IPS DF 6.9 (cell line): ENCODE results near the gene IFT27.

Source experiments
- DNase-seq: peaks from one replicate; pipeline ENCODE4 v3.0.0-alpha.2; 2013; ENCODE audit warnings: low read depth, low spot score
- H3K27ac ChIP-seq: one replicate; pipeline ENCODE4 v1.5.1; 2013; ENCODE audit warnings: low read length, control low read depth
- H3K27me3 ChIP-seq: 2 replicates; pipeline ENCODE4 v1.6.1; 2013; ENCODE audit warnings: mild to moderate bottlenecking, low read length; ENCODE audit not compliant: control insufficient read depth, insufficient read depth
- H3K36me3 ChIP-seq: 2 replicates; pipeline ENCODE4 v1.6.1; 2013; ENCODE audit warnings: low read length; ENCODE audit not compliant: control insufficient read depth, insufficient read depth
- H3K4me1 ChIP-seq: 2 replicates; pipeline ENCODE4 v1.6.1; 2013; ENCODE audit warnings: low read length; ENCODE audit not compliant: control insufficient read depth, insufficient read depth
- H3K4me3 ChIP-seq: 2 replicates; pipeline ENCODE4 v1.5.1; 2013; ENCODE audit warnings: mild to moderate bottlenecking, low read length
- H3K9me3 ChIP-seq: 2 replicates; pipeline ENCODE4 v1.6.1; 2013; ENCODE audit warnings: low read length, inconsistent platforms; ENCODE audit not compliant: control insufficient read depth, insufficient read depth
- WGBS: extraction: QIAGEN DNeasy Blood & Tissue Kit; methylation state at CpG from one replicate; pipeline ENCODE4 v1.1.7; 2013; ENCODE audit warnings: mixed read lengths, missing lambda C conversion rate; ENCODE audit not compliant: insufficient read length, insufficient coverage; 5-methylcytosine and 5-hydroxymethylcytosine counted together

Gene IFT27

GRCh38 chr22:36797374-36797773 is 21.5 kb upstream of the IFT27 start:
- H3K4me3 ChIP-seq = no peak overlapping the region
- no peaks in the 10 kb centered on the region for H3K27me3 ChIP-seq
- no peaks in the 10 kb centered on the region for H3K36me3 ChIP-seq
- WGBS = no CpG with 5 or more reads among the region's 9 CpGs
- no peak overlapping the region for H3K27ac ChIP-seq
- no peak for DNase-seq
- H3K9me3 ChIP-seq = no peaks in the 10 kb centered on the region
- H3K4me1 ChIP-seq = peaks cover 13% of the 10 kb centered on the region

GRCh38 chr22:36796552-36797175 is 20.7 kb upstream of the IFT27 start:
- H3K4me3 ChIP-seq = no peak overlapping the region
- H3K27me3 ChIP-seq = no peaks in the 10 kb centered on the region
- no peak overlapping the region for H3K27ac ChIP-seq
- peaks cover 13% of the 10 kb centered on the region for H3K4me1 ChIP-seq
- DNase-seq = no peak
- H3K36me3 ChIP-seq = no peaks in the 10 kb centered on the region
- H3K9me3 ChIP-seq = no peaks in the 10 kb centered on the region
- WGBS = no CpG with 5 or more reads among the region's 7 CpGs

GRCh38 chr22:36795633-36796032 is 19.7 kb upstream of the IFT27 start:
- no peak overlapping the region for H3K27ac ChIP-seq
- H3K27me3 ChIP-seq = no peaks in the 10 kb centered on the region
- H3K4me3 ChIP-seq = no peak overlapping the region
- no peaks in the 10 kb centered on the region for H3K36me3 ChIP-seq
- DNase-seq = no peak
- peaks cover 13% of the 10 kb centered on the region for H3K4me1 ChIP-seq
- WGBS = no CpG with 5 or more reads among the region's 7 CpGs
- no peaks in the 10 kb centered on the region for H3K9me3 ChIP-seq

GRCh38 chr22:36790648-36791047 is 14.7 kb upstream of the IFT27 start:
- no peaks in the 10 kb centered on the region for H3K4me1 ChIP-seq
- H3K27me3 ChIP-seq = no peaks in the 10 kb centered on the region
- H3K27ac ChIP-seq = no peak overlapping the region
- no peak for DNase-seq
- H3K9me3 ChIP-seq = no peaks in the 10 kb centered on the region
- no peak overlapping the region for H3K4me3 ChIP-seq
- no peaks in the 10 kb centered on the region; the same call in 1 of the 2 replicates for H3K36me3 ChIP-seq
- WGBS = no CpG with 5 or more reads among the region's 7 CpGs

- H3K4me3 ChIP-seq = no peak overlapping the region
- no peak for DNase-seq
- no CpG with 5 or more reads among the region's 17 CpGs for WGBS
- H3K27me3 ChIP-seq = no peaks in the 10 kb centered on the region
- H3K27ac ChIP-seq = no peak overlapping the region
- H3K36me3 ChIP-seq = no peaks in the 10 kb centered on the region; the same call in 1 of the 2 replicates
- H3K4me1 ChIP-seq = no peaks in the 10 kb centered on the region
- H3K9me3 ChIP-seq = no peaks in the 10 kb centered on the region
These were observed 11.5 kb upstream of the IFT27 start for GRCh38 chr22:36787204-36787988.

GRCh38 chr22:36783743-36784142 is 7.8 kb upstream of the IFT27 start:
- H3K9me3 ChIP-seq = no peaks in the 10 kb centered on the region
- H3K4me3 ChIP-seq = no peak overlapping the region
- no CpG with 5 or more reads among the region's 2 CpGs for WGBS
- no peak overlapping the region for H3K27ac ChIP-seq
- no peaks in the 10 kb centered on the region for H3K27me3 ChIP-seq
- no peak for DNase-seq
- H3K36me3 ChIP-seq = no peaks in the 10 kb centered on the region; the same call in 1 of the 2 replicates
- H3K4me1 ChIP-seq = no peaks in the 10 kb centered on the region

GRCh38 chr22:36781656-36782627 is 6.0 kb upstream of the IFT27 start:
- Histone ChIP-seq H3K9me3 (no peaks in the 10 kb centered on the region; the same call in 1 of the 2 replicates), H3K27me3 (no peaks in the 10 kb centered on the region; the same call in 1 of the 2 replicates), H3K4me3 (no peak overlapping the region), H3K27ac (no peak overlapping the region), H3K4me1 (peaks cover under 1% of the 10 kb centered on the region; the same call in 1 of the 2 replicates), H3K36me3 (no peaks in the 10 kb centered on the region)
- peak; percentile 55 for DNase-seq
- no CpG with 5 or more reads among the region's 33 CpGs for WGBS

- no peak for DNase-seq
- no peak overlapping the region for H3K4me3 ChIP-seq
- H3K27me3 ChIP-seq = no peaks in the 10 kb centered on the region; the same call in 1 of the 2 replicates
- no peak overlapping the region for H3K27ac ChIP-seq
- H3K9me3 ChIP-seq = no peaks in the 10 kb centered on the region; the same call in 1 of the 2 replicates
- H3K36me3 ChIP-seq = no peaks in the 10 kb centered on the region
- peaks cover 3% of the 10 kb centered on the region; the same call in 1 of the 2 replicates for H3K4me1 ChIP-seq
These were observed 2.1 kb upstream of the IFT27 start for GRCh38 chr22:36778020-36778419.

- Histone ChIP-seq H3K4me3 (no peak overlapping the region), H3K36me3 (no peaks in the 10 kb centered on the region), H3K4me1 (peaks cover 3% of the 10 kb centered on the region; the same call in 1 of the 2 replicates), H3K27ac (no peak overlapping the region), H3K9me3 (no peaks in the 10 kb centered on the region; the same call in 1 of the 2 replicates), H3K27me3 (no peaks in the 10 kb centered on the region; the same call in 1 of the 2 replicates)
- no CpG with 5 or more reads among the region's 12 CpGs for WGBS
- no peak for DNase-seq
These were observed 803 bp upstream of the IFT27 start for GRCh38 chr22:36776722-36777121.

GRCh38 chr22:36775586-36775963 is 344 bp downstream of the IFT27 start:
- WGBS = no CpG with 5 or more reads among the region's 23 CpGs
- Histone ChIP-seq H3K4me1 (peaks cover 3% of the 10 kb centered on the region; the same call in 1 of the 2 replicates), H3K36me3 (no peaks in the 10 kb centered on the region), H3K27ac (no peak overlapping the region), H3K4me3 (peak overlapping the region; percentile 99), H3K9me3 (no peaks in the 10 kb centered on the region; the same call in 1 of the 2 replicates), H3K27me3 (no peaks in the 10 kb centered on the region; the same call in 1 of the 2 replicates)
- no peak for DNase-seq
